ENCODE results near the gene KCND1.

DNA sequence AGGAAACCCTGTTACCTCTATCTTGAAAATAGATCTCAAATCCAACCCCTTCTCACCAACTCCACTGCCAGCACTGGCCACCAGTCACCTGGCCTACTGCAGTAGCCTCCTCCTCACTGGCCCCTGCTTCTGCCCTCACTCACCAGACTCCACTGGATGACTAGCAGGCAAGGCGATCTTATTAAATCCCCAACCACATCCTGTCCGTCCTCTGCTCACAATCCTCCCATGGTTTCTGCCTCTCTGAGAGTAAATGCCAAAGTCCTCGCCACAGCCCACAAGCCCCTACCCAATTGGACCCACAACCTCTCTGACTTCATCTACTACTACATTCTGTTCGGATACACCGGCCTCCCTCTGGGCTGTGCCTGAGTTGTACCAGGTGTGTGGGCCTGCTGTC, 47.4 kb downstream of the KCND1 start:
- TF ChIP-seq, protein P1, sequence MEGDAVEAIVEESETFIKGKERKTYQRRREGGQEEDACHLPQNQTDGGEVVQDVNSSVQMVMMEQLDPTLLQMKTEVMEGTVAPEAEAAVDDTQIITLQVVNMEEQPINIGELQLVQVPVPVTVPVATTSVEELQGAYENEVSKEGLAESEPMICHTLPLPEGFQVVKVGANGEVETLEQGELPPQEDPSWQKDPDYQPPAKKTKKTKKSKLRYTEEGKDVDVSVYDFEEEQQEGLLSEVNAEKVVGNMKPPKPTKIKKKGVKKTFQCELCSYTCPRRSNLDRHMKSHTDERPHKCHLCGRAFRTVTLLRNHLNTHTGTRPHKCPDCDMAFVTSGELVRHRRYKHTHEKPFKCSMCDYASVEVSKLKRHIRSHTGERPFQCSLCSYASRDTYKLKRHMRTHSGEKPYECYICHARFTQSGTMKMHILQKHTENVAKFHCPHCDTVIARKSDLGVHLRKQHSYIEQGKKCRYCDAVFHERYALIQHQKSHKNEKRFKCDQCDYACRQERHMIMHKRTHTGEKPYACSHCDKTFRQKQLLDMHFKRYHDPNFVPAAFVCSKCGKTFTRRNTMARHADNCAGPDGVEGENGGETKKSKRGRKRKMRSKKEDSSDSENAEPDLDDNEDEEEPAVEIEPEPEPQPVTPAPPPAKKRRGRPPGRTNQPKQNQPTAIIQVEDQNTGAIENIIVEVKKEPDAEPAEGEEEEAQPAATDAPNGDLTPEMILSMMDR (IDR thresholded peaks at IDR 0.05; ENCODE audit: low read depth, low read length, missing input control): no peak
- TF ChIP-seq, protein P2, sequence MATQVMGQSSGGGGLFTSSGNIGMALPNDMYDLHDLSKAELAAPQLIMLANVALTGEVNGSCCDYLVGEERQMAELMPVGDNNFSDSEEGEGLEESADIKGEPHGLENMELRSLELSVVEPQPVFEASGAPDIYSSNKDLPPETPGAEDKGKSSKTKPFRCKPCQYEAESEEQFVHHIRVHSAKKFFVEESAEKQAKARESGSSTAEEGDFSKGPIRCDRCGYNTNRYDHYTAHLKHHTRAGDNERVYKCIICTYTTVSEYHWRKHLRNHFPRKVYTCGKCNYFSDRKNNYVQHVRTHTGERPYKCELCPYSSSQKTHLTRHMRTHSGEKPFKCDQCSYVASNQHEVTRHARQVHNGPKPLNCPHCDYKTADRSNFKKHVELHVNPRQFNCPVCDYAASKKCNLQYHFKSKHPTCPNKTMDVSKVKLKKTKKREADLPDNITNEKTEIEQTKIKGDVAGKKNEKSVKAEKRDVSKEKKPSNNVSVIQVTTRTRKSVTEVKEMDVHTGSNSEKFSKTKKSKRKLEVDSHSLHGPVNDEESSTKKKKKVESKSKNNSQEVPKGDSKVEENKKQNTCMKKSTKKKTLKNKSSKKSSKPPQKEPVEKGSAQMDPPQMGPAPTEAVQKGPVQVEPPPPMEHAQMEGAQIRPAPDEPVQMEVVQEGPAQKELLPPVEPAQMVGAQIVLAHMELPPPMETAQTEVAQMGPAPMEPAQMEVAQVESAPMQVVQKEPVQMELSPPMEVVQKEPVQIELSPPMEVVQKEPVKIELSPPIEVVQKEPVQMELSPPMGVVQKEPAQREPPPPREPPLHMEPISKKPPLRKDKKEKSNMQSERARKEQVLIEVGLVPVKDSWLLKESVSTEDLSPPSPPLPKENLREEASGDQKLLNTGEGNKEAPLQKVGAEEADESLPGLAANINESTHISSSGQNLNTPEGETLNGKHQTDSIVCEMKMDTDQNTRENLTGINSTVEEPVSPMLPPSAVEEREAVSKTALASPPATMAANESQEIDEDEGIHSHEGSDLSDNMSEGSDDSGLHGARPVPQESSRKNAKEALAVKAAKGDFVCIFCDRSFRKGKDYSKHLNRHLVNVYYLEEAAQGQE (IDR thresholded peaks at IDR 0.05): no peak
- TF ChIP-seq RAD21 (IDR thresholded peaks at IDR 0.05) (no peak), TAF1 (conservative IDR thresholded peaks at IDR 0.05) (no peak)
